Activated naive CD4-positive, alpha-beta T cell treated with anti-CD3 and anti-CD28 coated beads for 36 hours (primary cell): ENCODE results near the gene HOXD10. TPM values are rescaled to one million over a fixed set of nuclear protein-coding genes. Genes with fewer than 3 reads are reported as not detected.

Source experiments
- CTCF ChIA-PET: fragments of 350-600 bp; sonication (Branson Sonifier 250); formaldehyde crosslinking; loops from one replicate; lab custom pipeline; 2021; ENCODE audit warnings: antibody characterized with exemption; lab: Charles Lee
- DNase-seq: peaks from one replicate; pipeline ENCODE4 v3.0.0-alpha.2; 2020
- H3K27ac Mint-ChIP-seq: one replicate; pipeline ENCODE4 v1.8.0; 2021; ENCODE audit warnings: mild to moderate bottlenecking, mixed read lengths
- H3K27me3 Mint-ChIP-seq: one replicate; pipeline ENCODE4 v1.8.0; 2021; ENCODE audit warnings: low read depth, mixed read lengths
- H3K36me3 Mint-ChIP-seq: one replicate; pipeline ENCODE4 v1.8.0; 2021; ENCODE audit warnings: low read depth, mixed read lengths
- H3K4me1 Mint-ChIP-seq: one replicate; pipeline ENCODE4 v1.8.0; 2021; ENCODE audit warnings: low read depth, mixed read lengths
- H3K4me3 Mint-ChIP-seq: one replicate; pipeline ENCODE4 v1.8.0; 2021; ENCODE audit warnings: mild to moderate bottlenecking, moderate library complexity, mixed read lengths
- H3K9me3 Mint-ChIP-seq: one replicate; pipeline ENCODE4 v1.8.0; 2021; ENCODE audit warnings: mixed read lengths
- intact Hi-C: fragments of 100-400 bp; cut with micrococcal nuclease; formaldehyde crosslinking; loops from one replicate; pipeline ENCODE4 v1.15.1; 2023
- total RNA-seq, 2 experiments: library from RNA; stranded (reverse); gene quantifications; one replicate each; pipeline ENCODE4 v1.2.3, GENCODE V29; 2021

The HOXD10 gene
- total RNA-seq, 2 experiments from 2014 or later = not detected

- H3K27me3 Mint-ChIP-seq = peaks cover 75% of the 10 kb centered on the region
- CTCF ChIA-PET = interaction anchor here (0.6 kb wide), 1 partner anchor 537 kb away, joined by 3 read pairs; no protein-coding TSS in a partner anchor
- H3K36me3 Mint-ChIP-seq = peaks cover 15% of the 10 kb centered on the region
- intact Hi-C loops = loop anchor here (5.0 kb wide), 1 partner anchor 34 kb away; no protein-coding TSS in a partner anchor
- H3K4me3 Mint-ChIP-seq = no peak overlapping the region
- H3K27ac Mint-ChIP-seq = peak overlapping the region; percentile 63
- peaks cover 17% of the 10 kb centered on the region for H3K4me1 Mint-ChIP-seq
- peaks cover 10% of the 10 kb centered on the region for H3K9me3 Mint-ChIP-seq
- no peak for DNase-seq
These were observed 37.9 kb upstream of the HOXD10 start for GRCh38 chr2:176078541-176079284.

GRCh38 chr2:176079285-176079830, 37.2 kb upstream of the HOXD10 start:
- CTCF ChIA-PET = interaction anchor here (0.6 kb wide), 1 partner anchor 536 kb away, joined by 3 read pairs; no protein-coding TSS in a partner anchor
- Mint-ChIP-seq H3K36me3 (peaks cover 15% of the 10 kb centered on the region), H3K27me3 (peaks cover 76% of the 10 kb centered on the region), H3K9me3 (peaks cover 12% of the 10 kb centered on the region), H3K4me1 (peaks cover 17% of the 10 kb centered on the region), H3K4me3 (peak overlapping the region; percentile 49), H3K27ac (peak overlapping the region; percentile 63)
- no peak for DNase-seq
- intact Hi-C loops = loop anchor here (5.0 kb wide), 1 partner anchor 33 kb away; no protein-coding TSS in a partner anchor

- intact Hi-C loops = loop anchor here (5.0 kb wide), 1 partner anchor 32 kb away; no protein-coding TSS in a partner anchor
- Mint-ChIP-seq H3K9me3 (peaks cover 16% of the 10 kb centered on the region), H3K27me3 (peaks cover 77% of the 10 kb centered on the region), H3K36me3 (peaks cover 15% of the 10 kb centered on the region), H3K4me1 (peaks cover 17% of the 10 kb centered on the region), H3K4me3 (peak overlapping the region; percentile 49), H3K27ac (no peak overlapping the region)
- CTCF ChIA-PET = no interaction called here
- no peak for DNase-seq
These were observed 36.6 kb upstream of the HOXD10 start for GRCh38 chr2:176079831-176080539.

GRCh38 chr2:176080540-176081375, 35.8 kb upstream of the HOXD10 start:
- H3K9me3 Mint-ChIP-seq = peaks cover 14% of the 10 kb centered on the region
- DNase-seq = no peak
- CTCF ChIA-PET = no interaction called here
- peak overlapping the region; percentile 24 for H3K27ac Mint-ChIP-seq
- peak overlapping the region; percentile 1 for H3K4me3 Mint-ChIP-seq
- H3K4me1 Mint-ChIP-seq = peaks cover 17% of the 10 kb centered on the region
- peaks cover 15% of the 10 kb centered on the region for H3K36me3 Mint-ChIP-seq
- intact Hi-C loops = no loop called here
- H3K27me3 Mint-ChIP-seq = peaks cover 77% of the 10 kb centered on the region

GRCh38 chr2:176081376-176081836, 35.2 kb upstream of the HOXD10 start:
- Mint-ChIP-seq H3K27me3 (peaks cover 77% of the 10 kb centered on the region), H3K4me3 (no peak overlapping the region), H3K27ac (peak overlapping the region; percentile 24), H3K4me1 (peaks cover 17% of the 10 kb centered on the region), H3K36me3 (peaks cover 15% of the 10 kb centered on the region), H3K9me3 (peaks cover 13% of the 10 kb centered on the region)
- CTCF ChIA-PET = interaction anchor here (0.6 to 1.0 kb wide), 2 partner anchors 10 to 201 kb away, joined by 4 read pairs; no protein-coding TSS in a partner anchor
- DNase-seq = no peak
- intact Hi-C loops = no loop called here

GRCh38 chr2:176081837-176082524, 34.6 kb upstream of the HOXD10 start:
- H3K27ac Mint-ChIP-seq = no peak overlapping the region
- peaks cover 79% of the 10 kb centered on the region for H3K27me3 Mint-ChIP-seq
- H3K4me1 Mint-ChIP-seq = peaks cover 17% of the 10 kb centered on the region
- intact Hi-C loops = loop anchor here (2.0 kb wide), 2 partner anchors 15 to 83 kb away; no protein-coding TSS in a partner anchor
- H3K9me3 Mint-ChIP-seq = peaks cover 11% of the 10 kb centered on the region
- no peak for DNase-seq
- H3K4me3 Mint-ChIP-seq = no peak overlapping the region
- H3K36me3 Mint-ChIP-seq = peaks cover 17% of the 10 kb centered on the region
- CTCF ChIA-PET = interaction anchor here (0.5 to 1.5 kb wide), 4 partner anchors 10 to 1176 kb away, joined by 3 to 4 read pairs (median 4); no protein-coding TSS in a partner anchor

- Mint-ChIP-seq H3K4me1 (peaks cover 17% of the 10 kb centered on the region), H3K36me3 (peaks cover 17% of the 10 kb centered on the region), H3K4me3 (no peak overlapping the region), H3K27ac (no peak overlapping the region), H3K27me3 (peaks cover 80% of the 10 kb centered on the region), H3K9me3 (peaks cover 12% of the 10 kb centered on the region)
- CTCF ChIA-PET = interaction anchor here (0.5 to 1.5 kb wide), 4 partner anchors 9 to 1757 kb away, joined by 3 to 4 read pairs (median 4); no protein-coding TSS in a partner anchor
- no peak for DNase-seq
- intact Hi-C loops = loop anchor here (2.0 kb wide), 2 partner anchors 14 to 82 kb away; no protein-coding TSS in a partner anchor
These were observed 34.1 kb upstream of the HOXD10 start for GRCh38 chr2:176082525-176082823.

- H3K36me3 Mint-ChIP-seq = peaks cover 17% of the 10 kb centered on the region
These were observed 33.5 kb upstream of the HOXD10 start for GRCh38 chr2:176082824-176083751.

GRCh38 chr2:176083796-176084261, 32.7 kb upstream of the HOXD10 start, which contains the start of gene EVX2:
Gene EVX2 (minus strand): TSS chr2:176083962. CDS start chr2:176083776, 186 bp downstream.
- Mint-ChIP-seq H3K9me3 (peaks cover 12% of the 10 kb centered on the region), H3K4me3 (no peak within 1 kb of the TSS), H3K4me1 (peaks cover 18% of the 10 kb centered on the region), H3K27me3 (peaks cover 85% of the 10 kb centered on the region), H3K36me3 (peaks cover 17% of the 10 kb centered on the region), H3K27ac (no peak within 1 kb of the TSS)
- CTCF ChIA-PET = interaction anchor here (1.5 to 2.4 kb wide), 2 partner anchors 14 to 37 kb away, joined by 4 to 7 read pairs; no protein-coding TSS in a partner anchor
- DNase-seq = no peak
- intact Hi-C loops = loop anchor here (2.0 kb wide), 2 partner anchors 13 to 81 kb away; no protein-coding TSS in a partner anchor

More at GRCh38 chr2:176082824-176083751, 33.5 kb upstream of the HOXD10 start:
- Mint-ChIP-seq H3K27ac (no peak overlapping the region), H3K27me3 (peaks cover 86% of the 10 kb centered on the region), H3K9me3 (peaks cover 12% of the 10 kb centered on the region), H3K4me3 (no peak overlapping the region), H3K4me1 (peaks cover 17% of the 10 kb centered on the region)
- CTCF ChIA-PET = interaction anchor here (0.6 to 1.5 kb wide), 2 partner anchors 37 to 1758 kb away, joined by 3 to 4 read pairs; no protein-coding TSS in a partner anchor
- intact Hi-C loops = loop anchor here (2.0 kb wide), 2 partner anchors 14 to 82 kb away; no protein-coding TSS in a partner anchor
- no peak for DNase-seq
